Measurements from ENCODE around the gene APC. TPM values are rescaled to one million over a fixed set of nuclear protein-coding genes. Genes with fewer than 3 reads are reported as not detected.
A peak's percentile ranks its signal among the peaks of the same experiment; 100 is the strongest.

APC gene
- 36.3 and 36.9 TPM in 2 replicates for total RNA-seq
- long read RNA-seq, full-length matches to known transcripts: 17 of 77 reads
- long read RNA-seq, partial matches to known transcripts: 10 of 77 reads
- long read RNA-seq, other reads (novel, unspliced or antisense): 50 of 77 reads

DNA sequence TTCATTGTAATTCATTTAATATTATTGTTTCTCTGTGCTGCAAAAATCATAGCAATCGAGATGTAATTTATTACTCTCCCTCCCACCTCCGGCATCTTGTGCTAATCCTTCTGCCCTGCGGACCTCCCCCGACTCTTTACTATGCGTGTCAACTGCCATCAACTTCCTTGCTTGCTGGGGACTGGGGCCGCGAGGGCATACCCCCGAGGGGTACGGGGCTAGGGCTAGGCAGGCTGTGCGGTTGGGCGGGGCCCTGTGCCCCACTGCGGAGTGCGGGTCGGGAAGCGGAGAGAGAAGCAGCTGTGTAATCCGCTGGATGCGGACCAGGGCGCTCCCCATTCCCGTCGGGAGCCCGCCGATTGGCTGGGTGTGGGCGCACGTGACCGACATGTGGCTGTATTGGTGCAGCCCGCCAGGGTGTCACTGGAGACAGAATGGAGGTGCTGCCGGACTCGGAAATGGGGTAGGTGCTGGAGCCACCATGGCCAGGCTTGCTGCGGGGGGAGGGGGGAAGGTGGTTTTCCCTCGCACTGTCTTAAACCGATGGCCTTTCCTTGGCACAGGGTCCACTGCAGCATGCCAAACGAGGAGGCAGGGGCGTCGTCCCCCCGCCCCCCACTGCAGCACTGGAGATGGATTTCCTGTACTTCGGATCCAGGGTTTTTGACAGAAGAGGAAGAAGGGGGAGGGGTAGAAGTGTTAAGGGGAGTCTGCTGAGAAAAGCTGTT lies at the start of gene APC:
Gene APC (plus strand): TSS at position 423 of the 728 bp plus-strand sequence. CDS start 17,006 bp downstream, outside the sequence.
- Mint-ChIP-seq H3K4me3 (ENCODE audit: unreplicated experiment) (peak within 1 kb of the TSS; percentile 98), H3K27me3 (ENCODE audit: unreplicated experiment) (no peaks in the 10 kb centered on the region), H3K36me3 (ENCODE audit: unreplicated experiment) (no peaks in the 10 kb centered on the region), H3K27ac (ENCODE audit: unreplicated experiment) (peak within 1 kb of the TSS; percentile 93), H3K4me1 (ENCODE audit: unreplicated experiment) (peaks cover 20% of the 10 kb centered on the region), H3K9me3 (ENCODE audit: unreplicated experiment) (no peaks in the 10 kb centered on the region)
- DNase-seq (ENCODE audit: extremely low spot score, unreplicated experiment): peak; percentile 96
- no peak for TF ChIP-seq CTCF (IDR thresholded peaks at IDR 0.05)

- TF ChIP-seq CTCF (IDR thresholded peaks at IDR 0.05): no peak
- H3K4me3 Mint-ChIP-seq (ENCODE audit: unreplicated experiment): no peak overlapping the region
- no peak overlapping the region for H3K27ac Mint-ChIP-seq (ENCODE audit: unreplicated experiment)
- peaks cover 4% of the 10 kb centered on the region for H3K4me1 Mint-ChIP-seq (ENCODE audit: unreplicated experiment)
- peaks cover 24% of the 10 kb centered on the region for H3K27me3 Mint-ChIP-seq (ENCODE audit: unreplicated experiment)
- H3K9me3 Mint-ChIP-seq (ENCODE audit: unreplicated experiment): no peaks in the 10 kb centered on the region
- no peak for DNase-seq (ENCODE audit: extremely low spot score, unreplicated experiment)
- no peaks in the 10 kb centered on the region for H3K36me3 Mint-ChIP-seq (ENCODE audit: unreplicated experiment)
Observed at GRCh38 chr5:112689155-112689909, 48.4 kb upstream of the APC start.

DNA sequence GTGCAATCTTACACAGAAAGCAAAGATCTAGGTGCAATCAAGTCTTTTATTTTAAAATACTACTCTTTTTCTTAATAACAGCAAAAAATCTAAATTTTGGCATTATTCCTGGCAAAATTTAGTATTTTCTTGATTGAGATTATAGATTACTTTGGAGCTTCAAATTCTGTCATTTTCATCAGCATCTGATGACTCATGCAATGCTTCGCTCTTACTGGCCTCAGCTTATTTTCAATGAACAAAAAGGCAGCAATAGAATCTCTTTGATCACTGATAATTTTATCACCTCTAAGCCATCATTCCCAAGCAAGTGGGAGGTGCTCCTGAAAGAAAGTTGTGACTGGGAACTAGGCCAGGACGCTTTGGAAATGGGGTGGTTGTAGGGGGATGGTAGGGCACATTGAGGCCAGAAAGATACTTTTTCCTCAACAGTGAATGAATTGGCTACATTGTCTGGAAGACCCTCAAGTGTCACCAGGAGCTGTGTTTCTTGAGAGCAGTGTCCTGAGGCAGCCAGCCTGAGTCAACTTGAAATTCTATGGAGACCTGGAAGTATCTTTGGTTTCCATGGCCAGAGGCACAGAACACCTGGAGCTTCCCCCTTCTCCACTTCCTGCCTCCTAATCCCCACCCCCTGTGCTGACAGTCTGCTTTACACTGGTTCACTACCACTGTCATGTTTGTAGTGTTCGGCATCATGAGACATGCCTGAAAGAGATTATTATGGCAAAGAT lies 46.9 kb upstream of the APC start:
- Mint-ChIP-seq H3K27me3 (ENCODE audit: unreplicated experiment) (peaks cover 29% of the 10 kb centered on the region), H3K27ac (ENCODE audit: unreplicated experiment) (no peak overlapping the region), H3K36me3 (ENCODE audit: unreplicated experiment) (no peaks in the 10 kb centered on the region), H3K4me1 (ENCODE audit: unreplicated experiment) (no peaks in the 10 kb centered on the region), H3K9me3 (ENCODE audit: unreplicated experiment) (no peaks in the 10 kb centered on the region), H3K4me3 (ENCODE audit: unreplicated experiment) (no peak overlapping the region)
- TF ChIP-seq CTCF (IDR thresholded peaks at IDR 0.05): no peak
- DNase-seq (ENCODE audit: extremely low spot score, unreplicated experiment): no peak

- Mint-ChIP-seq H3K4me1 (ENCODE audit: unreplicated experiment) (no peaks in the 10 kb centered on the region), H3K27me3 (ENCODE audit: unreplicated experiment) (peaks cover 33% of the 10 kb centered on the region), H3K36me3 (ENCODE audit: unreplicated experiment) (no peaks in the 10 kb centered on the region), H3K9me3 (ENCODE audit: unreplicated experiment) (no peaks in the 10 kb centered on the region), H3K4me3 (ENCODE audit: unreplicated experiment) (no peak overlapping the region), H3K27ac (ENCODE audit: unreplicated experiment) (no peak overlapping the region)
- no peak for DNase-seq (ENCODE audit: extremely low spot score, unreplicated experiment)
- TF ChIP-seq CTCF (IDR thresholded peaks at IDR 0.05): no peak
Observed at GRCh38 chr5:112691339-112691680, 46.4 kb upstream of the APC start.
